Body of pancreas (tissue), 4 donors: Measurements from ENCODE around the gene MT1B. TPM values are rescaled to one million over a fixed set of nuclear protein-coding genes. Genes with fewer than 3 reads are reported as not detected.

Experiments used
- ATAC-seq: fragments of 150-250 bp; one replicate; pipeline ENCODE4 v1.9.1; 2016
- DNase-seq, 4 donors: peaks; one replicate each; pipeline ENCODE4 v3.0.0-alpha.2; 2019
- H3K27ac ChIP-seq, 4 donors: fragments of 200-600 bp; sonication (generic); 1 replicate in 3 of 4; 2 replicates in 1 of 4; pipeline versions ENCODE4 v1.5.1 to v1.6.1; 2016 to 2019; ENCODE audit warnings: mild to moderate bottlenecking in 1 of 4, mixed read lengths in 1 of 4, moderate library complexity in 1 of 4
- H3K27me3 ChIP-seq, 2 donors: fragments of 200-600 bp; sonication (generic); one replicate each; pipeline ENCODE4 v1.6.0; 2016; ENCODE audit warnings: mild to moderate bottlenecking in 1 of 2
- H3K36me3 ChIP-seq, 2 donors: fragments of 200-600 bp; sonication (generic); replicated peaks in 1 of 2; 2 replicates each; pipeline ENCODE4 v1.5.1; 2016; ENCODE audit warnings: low read depth in 2 of 2; ENCODE audit not compliant: insufficient read depth in 1 of 2
- H3K4me1 ChIP-seq: fragments of 200-600 bp; sonication (generic); one replicate; pipeline ENCODE4 v1.6.0; 2016
- H3K4me3 ChIP-seq, 2 donors: fragments of 200-600 bp; sonication (generic); 1 replicate in 1 of 2; 2 replicates in 1 of 2; pipeline ENCODE4 v1.5.1; 2016 to 2019
- H3K9me3 ChIP-seq, 3 donors: fragments of 200-600 bp; sonication (generic); 1 replicate in 2 of 3; 2 replicates in 1 of 3; pipeline ENCODE4 v1.5.1; 2016
- CTCF ChIP-seq, 7 experiments: fragments of 450-650 bp in 4 of 7; fragments of 200-600 bp in 3 of 7; sonication (generic) in 3 of 7; IDR thresholded peaks; one replicate each; pipeline ENCODE4 v1.5.1; 2016 to 2019; ENCODE audit warnings: antibody characterized with exemption in 7 of 7
- POLR2A ChIP-seq, 3 donors: fragments of 450-650 bp; IDR thresholded peaks; one replicate each; pipeline ENCODE4 v1.6.1; 2016; ENCODE audit warnings: antibody characterized with exemption in 3 of 3, mild to moderate bottlenecking in 2 of 3
- WGBS, 2 donors: methylation state at CpG; one replicate each; pipeline ENCODE4 v1.1.5; 2017; 5-methylcytosine and 5-hydroxymethylcytosine counted together
- intact Hi-C: fragments of 100-400 bp; cut with DNase I; formaldehyde crosslinking; loops from one replicate; pipeline ENCODE4 v1.15.1; 2023
- total RNA-seq, 2 donors: library from RNA; depleted of rRNA; stranded (reverse); fragments of >200 nt; gene quantifications; one replicate each; pipeline ENCODE4 v1.1.0, GENCODE V29; 2016

The MT1B gene
- total RNA-seq, result not detected

GRCh38 chr16:56651586-56651985 lies at the start of gene MT1B:
Gene MT1B (plus strand): TSS chr16:56651886. CDS start chr16:56651954, 68 bp downstream.
- Histone ChIP-seq H3K4me3 (no peak within 1 kb of the TSS), H3K27ac (no peak within 1 kb of the TSS), H3K9me3 (no peaks in the 10 kb centered on the region), H3K4me1 (no peaks in the 10 kb centered on the region), H3K36me3 (no peaks in the 10 kb centered on the region), H3K27me3 (no peaks in the 10 kb centered on the region)
- intact Hi-C loops, result no loop called here
- no peak for DNase-seq
- 65 to 94% methylated on average over 7 of the region's 7 CpGs for WGBS, 2 donors
- TF ChIP-seq POLR2A (IDR thresholded peaks at IDR 0.05) (no peak), CTCF (IDR thresholded peaks at IDR 0.05) (no peak)
- no peak for ATAC-seq

- H3K4me1 ChIP-seq, result peaks cover 15% of the 10 kb centered on the region
- no peaks in the 10 kb centered on the region for H3K9me3 ChIP-seq
- H3K4me3 ChIP-seq, result no peak overlapping the region
- intact Hi-C loops, result loop anchor here (10.0 kb wide), 1 partner anchor 91 kb away; no protein-coding TSS in a partner anchor
- H3K36me3 ChIP-seq, result no peaks in the 10 kb centered on the region
- no peaks in the 10 kb centered on the region for H3K27me3 ChIP-seq
- ATAC-seq (no peak), DNase-seq (peak; percentile 46 to 66 (median 60))
- TF ChIP-seq POLR2A (IDR thresholded peaks at IDR 0.05), result no peak
- TF ChIP-seq CTCF (IDR thresholded peaks at IDR 0.05), result peak; percentile 27 to 71 (median 54)
- no peak overlapping the region for H3K27ac ChIP-seq
- WGBS, 2 donors, result 26 to 68% methylated on average over 4 of the region's 4 CpGs
Measured at GRCh38 chr16:56603589-56603988, 48.1 kb upstream of the MT1B start.

- ATAC-seq (no peak), DNase-seq (no peak)
- Histone ChIP-seq H3K27ac (no peak overlapping the region), H3K27me3 (no peaks in the 10 kb centered on the region), H3K4me1 (peaks cover 28% of the 10 kb centered on the region), H3K9me3 (no peaks in the 10 kb centered on the region), H3K4me3 (no peak overlapping the region), H3K36me3 (no peaks in the 10 kb centered on the region)
- intact Hi-C loops, result loop anchor here (10.0 kb wide), 1 partner anchor 90 kb away; no protein-coding TSS in a partner anchor
- TF ChIP-seq POLR2A (IDR thresholded peaks at IDR 0.05), result no peak
- no peak for TF ChIP-seq CTCF (IDR thresholded peaks at IDR 0.05)
- WGBS, 2 donors, result 82 to 88% methylated on average over 4 of the region's 4 CpGs
Measured at GRCh38 chr16:56604966-56605365, 46.7 kb upstream of the MT1B start.

- intact Hi-C loops, result loop anchor here (10.0 kb wide), 1 partner anchor 89 kb away; no protein-coding TSS in a partner anchor
- Histone ChIP-seq H3K27ac (peak overlapping the region in 2 of 4 donors; percentile 92 to 93), H3K36me3 (no peaks in the 10 kb centered on the region), H3K4me1 (peaks cover 33% of the 10 kb centered on the region), H3K27me3 (no peaks in the 10 kb centered on the region), H3K4me3 (no peak overlapping the region), H3K9me3 (no peaks in the 10 kb centered on the region)
- TF ChIP-seq CTCF (IDR thresholded peaks at IDR 0.05) (no peak), POLR2A (IDR thresholded peaks at IDR 0.05) (no peak)
- WGBS, 2 donors, result 84 to 90% methylated on average over 1 of the region's 1 CpG
- DNase-seq (no peak), ATAC-seq (no peak)
Measured at GRCh38 chr16:56605475-56605874, 46.2 kb upstream of the MT1B start.

- ATAC-seq (no peak), DNase-seq (peak in 2 of 4 donors; percentile 16 to 38)
- Histone ChIP-seq H3K4me1 (peaks cover 39% of the 10 kb centered on the region), H3K4me3 (no peak overlapping the region), H3K27me3 (no peaks in the 10 kb centered on the region), H3K27ac (peak overlapping the region; percentile 91 to 97 (median 92)), H3K36me3 (no peaks in the 10 kb centered on the region), H3K9me3 (no peaks in the 10 kb centered on the region)
- TF ChIP-seq POLR2A (IDR thresholded peaks at IDR 0.05) (no peak), CTCF (IDR thresholded peaks at IDR 0.05) (no peak)
- intact Hi-C loops, result loop anchor here (10.0 kb wide), 1 partner anchor 89 kb away; no protein-coding TSS in a partner anchor
- 76 to 79% methylated on average over 3 of the region's 3 CpGs for WGBS, 2 donors
Measured at GRCh38 chr16:56606071-56606475, 45.6 kb upstream of the MT1B start.
